Small intestine (tissue), 7 donors: ENCODE results near the gene EPHA4. TPM values are rescaled to one million over a fixed set of nuclear protein-coding genes. Genes with fewer than 3 reads are reported as not detected.

Experiments used
- DNase-seq, 2 donors: peaks; one replicate each; pipeline versions ENCODE4 v3.0.0 to v3.0.0-alpha.2; 2013
- FAIRE-seq: peaks from 2 replicates; lab custom pipeline; 2012; peaks lifted over from hg19 to GRCh38; lab: Jason Lieb, UNC
- H3K27ac ChIP-seq, 3 donors: one replicate each; pipeline ENCODE4 v1.5.1; 2013; ENCODE audit warnings: low read length in 2 of 3, mild to moderate bottlenecking in 2 of 3, control low read depth in 1 of 3, inconsistent platforms in 1 of 3, low read depth in 1 of 3, moderate library complexity in 1 of 3
- H3K27me3 ChIP-seq, 3 donors: one replicate each; pipeline ENCODE4 v1.6.1; 2013; ENCODE audit warnings: low read length in 3 of 3, inconsistent platforms in 1 of 3; ENCODE audit not compliant: control insufficient read depth in 3 of 3, insufficient read depth in 3 of 3
- H3K36me3 ChIP-seq, 3 donors: one replicate each; pipeline ENCODE4 v1.6.1; 2013; ENCODE audit warnings: low read length in 3 of 3, inconsistent platforms in 1 of 3, low read depth in 1 of 3, mild to moderate bottlenecking in 1 of 3, moderate library complexity in 1 of 3; ENCODE audit not compliant: control insufficient read depth in 3 of 3, insufficient read depth in 2 of 3
- H3K4me1 ChIP-seq, 3 donors: one replicate each; pipeline ENCODE4 v1.6.1; 2013; ENCODE audit warnings: low read length in 2 of 3, inconsistent platforms in 1 of 3, low read depth in 1 of 3, mild to moderate bottlenecking in 1 of 3, moderate library complexity in 1 of 3; ENCODE audit not compliant: control insufficient read depth in 3 of 3, insufficient read depth in 2 of 3
- H3K4me3 ChIP-seq, 3 donors: one replicate each; pipeline ENCODE4 v1.5.1; 2013; ENCODE audit warnings: low read length in 3 of 3, control low read depth in 1 of 3, inconsistent platforms in 1 of 3, low read depth in 1 of 3, mild to moderate bottlenecking in 1 of 3, moderate library complexity in 1 of 3
- H3K9me3 ChIP-seq, 2 donors: one replicate each; pipeline ENCODE4 v1.6.1; 2013; ENCODE audit warnings: low read depth in 1 of 2, low read length in 1 of 2; ENCODE audit not compliant: control insufficient read depth in 2 of 2, insufficient read depth in 1 of 2
- WGBS, 3 donors: extraction: QIAGEN DNeasy Blood & Tissue Kit; methylation state at CpG; one replicate each; pipeline ENCODE4 v1.1.7; 2013; 5-methylcytosine and 5-hydroxymethylcytosine counted together
- polyA plus RNA-seq, 4 donors: library from polyadenylated mRNA; stranded (reverse) in 3 of 4; unstranded in 1 of 4; fragments of 200-250 nt in 3 of 4; fragments of 120-200 nt in 1 of 4; gene quantifications; one replicate each; pipeline versions ENCODE4 v1.2.1 to v1.2.3, GENCODE V29; 2013
- donor health status: healthy with polysubstance abuse.
- donor health status: control.
- donor health status: control.
- donor health status: Bipolar disorder and iron deficiency.
- donor health status: healthy.

EPHA4 gene
- polyA plus RNA-seq, 4 donors = 2.9 to 3.1 TPM; not detected in 2

- H3K9me3 ChIP-seq = no peaks in the 10 kb centered on the region
- H3K27me3 ChIP-seq = no peaks in the 10 kb centered on the region
- WGBS, 3 donors = 82 to 93% (median 84%) methylated on average over 4 of the region's 4 CpGs
- FAIRE-seq (no peak), DNase-seq (no peak)
- no peak overlapping the region for H3K4me3 ChIP-seq
- H3K36me3 ChIP-seq = no peaks in the 10 kb centered on the region
- no peak overlapping the region for H3K27ac ChIP-seq
- H3K4me1 ChIP-seq = peaks cover 0 to 4% (median 0%) of the 10 kb centered on the region in 3 donors
Observed at GRCh38 chr2:221492636-221493035, 79.5 kb downstream of the EPHA4 start.

GRCh38 chr2:221490506-221491060, 81.5 kb downstream of the EPHA4 start:
- Histone ChIP-seq H3K27ac (no peak overlapping the region), H3K9me3 (no peaks in the 10 kb centered on the region), H3K36me3 (no peaks in the 10 kb centered on the region), H3K4me1 (peaks cover 0 to 4% (median 0%) of the 10 kb centered on the region in 3 donors), H3K4me3 (no peak overlapping the region), H3K27me3 (no peaks in the 10 kb centered on the region)
- WGBS, 3 donors = 15 to 35% (median 32%) methylated on average over 3 of the region's 3 CpGs
- FAIRE-seq (no peak), DNase-seq (peak in 1 of 2 donors; percentile 62)

GRCh38 chr2:221488136-221488807, 83.8 kb downstream of the EPHA4 start:
- Histone ChIP-seq H3K27ac (no peak overlapping the region), H3K4me1 (peaks cover 0 to 4% (median 0%) of the 10 kb centered on the region in 3 donors), H3K9me3 (no peaks in the 10 kb centered on the region), H3K27me3 (no peaks in the 10 kb centered on the region), H3K4me3 (no peak overlapping the region), H3K36me3 (no peaks in the 10 kb centered on the region)
- FAIRE-seq = no peak
- WGBS, 3 donors = 28 to 69% (median 47%) methylated on average over 3 of the region's 3 CpGs
- DNase-seq = peak in 1 of 2 donors; percentile 57

- FAIRE-seq (no peak), DNase-seq (no peak)
Observed at GRCh38 chr2:221486106-221486505, 86.0 kb downstream of the EPHA4 start.

GRCh38 chr2:221485503-221485870, 86.6 kb downstream of the EPHA4 start:
- H3K27ac ChIP-seq = no peak overlapping the region
- no peaks in the 10 kb centered on the region for H3K9me3 ChIP-seq
- WGBS, 3 donors = 89 to 92% (median 91%) methylated on average over 5 of the region's 5 CpGs
- H3K4me3 ChIP-seq = no peak overlapping the region
- H3K36me3 ChIP-seq = no peaks in the 10 kb centered on the region
- H3K27me3 ChIP-seq = no peaks in the 10 kb centered on the region
- FAIRE-seq (no peak), DNase-seq (no peak)
- H3K4me1 ChIP-seq = peaks cover 0 to 4% (median 0%) of the 10 kb centered on the region in 3 donors

More at GRCh38 chr2:221486106-221486505, 86.0 kb downstream of the EPHA4 start:
- Histone ChIP-seq H3K4me3 (no peak overlapping the region), H3K27ac (no peak overlapping the region), H3K9me3 (no peaks in the 10 kb centered on the region), H3K4me1 (peaks cover 0 to 4% (median 0%) of the 10 kb centered on the region in 3 donors), H3K36me3 (no peaks in the 10 kb centered on the region), H3K27me3 (no peaks in the 10 kb centered on the region)
- WGBS, 3 donors = 83 to 93% (median 86%) methylated on average over 4 of the region's 4 CpGs

- Histone ChIP-seq H3K9me3 (no peaks in the 10 kb centered on the region), H3K27ac (no peak overlapping the region), H3K4me1 (no peaks in the 10 kb centered on the region), H3K4me3 (no peak overlapping the region), H3K27me3 (no peaks in the 10 kb centered on the region), H3K36me3 (no peaks in the 10 kb centered on the region)
- 89 to 92% (median 90%) methylated on average over 8 of the region's 8 CpGs for WGBS, 3 donors
- no peak for DNase-seq
- FAIRE-seq = no peak
Observed at GRCh38 chr2:221484761-221485502, 87.2 kb downstream of the EPHA4 start.

GRCh38 chr2:221482666-221483455, 89.2 kb downstream of the EPHA4 start:
- Histone ChIP-seq H3K27ac (no peak overlapping the region), H3K27me3 (no peaks in the 10 kb centered on the region), H3K9me3 (no peaks in the 10 kb centered on the region), H3K36me3 (no peaks in the 10 kb centered on the region), H3K4me3 (no peak overlapping the region), H3K4me1 (no peaks in the 10 kb centered on the region)
- WGBS, 3 donors = 60 to 63% (median 60%) methylated on average over 12 of the region's 12 CpGs
- no peak for DNase-seq
- FAIRE-seq = no peak

GRCh38 chr2:221480821-221481220, 91.3 kb downstream of the EPHA4 start:
- FAIRE-seq (no peak), DNase-seq (no peak)
- Histone ChIP-seq H3K4me1 (no peaks in the 10 kb centered on the region), H3K9me3 (no peaks in the 10 kb centered on the region), H3K36me3 (no peaks in the 10 kb centered on the region), H3K27me3 (no peaks in the 10 kb centered on the region), H3K27ac (no peak overlapping the region), H3K4me3 (no peak overlapping the region)
- WGBS, 3 donors = 91 to 97% (median 92%) methylated on average over 3 of the region's 3 CpGs
